Endodermal cell (in vitro differentiated cells): ENCODE data around the gene REC114. TPM values are rescaled to one million over a fixed set of nuclear protein-coding genes. Genes with fewer than 3 reads are reported as not detected.

Experiments
- DNase-seq: peaks from one replicate; pipeline ENCODE4 v3.0.0-alpha.2; 2017
- H3K27ac ChIP-seq: 2 replicates; pipeline ENCODE4 v1.5.1; 2013; ENCODE audit warnings: mild to moderate bottlenecking, low read depth, low read length, moderate library complexity
- H3K27me3 ChIP-seq: 2 replicates; pipeline ENCODE4 v1.6.1; 2013; ENCODE audit warnings: mild to moderate bottlenecking, low read length, moderate library complexity; ENCODE audit not compliant: insufficient read depth, control insufficient read depth, poor library complexity, severe bottlenecking
- H3K36me3 ChIP-seq: 2 replicates; pipeline ENCODE4 v1.7.0; 2013; ENCODE audit warnings: mild to moderate bottlenecking, low read length, moderate library complexity; ENCODE audit not compliant: control insufficient read depth, insufficient read depth
- H3K4me1 ChIP-seq: one replicate; pipeline ENCODE4 v1.7.0; 2013; ENCODE audit warnings: low read length; ENCODE audit not compliant: control insufficient read depth, insufficient read depth
- H3K4me3 ChIP-seq: 2 replicates; pipeline ENCODE4 v1.5.1; 2013; ENCODE audit warnings: mild to moderate bottlenecking, low read length, moderate library complexity
- H3K9ac ChIP-seq: 2 replicates; pipeline ENCODE4 v1.6.1; 2013; ENCODE audit warnings: mild to moderate bottlenecking, low read length, moderate library complexity; ENCODE audit not compliant: poor library complexity, severe bottlenecking; ENCODE audit errors: extremely low read depth
- H3K9me3 ChIP-seq: 2 replicates; pipeline ENCODE4 v1.6.1; 2013; ENCODE audit warnings: mild to moderate bottlenecking, low read length, moderate library complexity; ENCODE audit not compliant: control insufficient read depth
- H3K27ac Mint-ChIP-seq: 2 replicates; pipeline ENCODE4 v1.8.0; 2020; ENCODE audit warnings: mixed read lengths
- H3K27me3 Mint-ChIP-seq: 2 replicates; pipeline ENCODE4 v1.8.0; 2021; ENCODE audit warnings: mild to moderate bottlenecking, mixed read lengths; ENCODE audit not compliant: insufficient read depth
- H3K36me3 Mint-ChIP-seq: 2 replicates; pipeline ENCODE4 v1.8.0; 2020; ENCODE audit warnings: low read depth, mixed read lengths
- H3K4me1 Mint-ChIP-seq: 2 replicates; pipeline ENCODE4 v1.8.0; 2020; ENCODE audit warnings: mixed read lengths
- H3K4me3 Mint-ChIP-seq: 2 replicates; pipeline ENCODE4 v1.8.0; 2020; ENCODE audit warnings: mild to moderate bottlenecking, moderate library complexity, mixed read lengths
- H3K9me3 Mint-ChIP-seq: 2 replicates; pipeline ENCODE4 v1.8.0; 2020; ENCODE audit warnings: mild to moderate bottlenecking, mixed read lengths
- CTCF ChIP-seq: fragments of 200-600 bp; sonication (generic); conservative IDR thresholded peaks from 2 replicates; pipeline ENCODE4 v1.5.0; 2021; ENCODE audit warnings: antibody characterized with exemption, mild to moderate bottlenecking
- WGBS, 2 experiments: methylation state at CpG; one replicate each; pipeline versions ENCODE4 v1.1.5 to v1.1.7; 2013; ENCODE audit warnings: missing lambda C conversion rate in 2 of 2, mixed read lengths in 1 of 2; ENCODE audit not compliant: insufficient coverage in 1 of 2, insufficient read length in 1 of 2; 5-methylcytosine and 5-hydroxymethylcytosine counted together
- total RNA-seq, 2 donors: library from RNA; stranded (reverse); fragmentation: NEBNext Ultra II Directional in 1 of 2; extraction: Animal tissue kit (Norgen Biotek cat#: 25700) in 1 of 2; gene quantifications; 2 replicates in 1 of 2; 3 replicates in 1 of 2; pipeline ENCODE4 v1.2.1, GENCODE V29; 2021

REC114 gene
- total RNA-seq, 2 donors from 2014 or later: not detected

- Mint-ChIP-seq H3K4me3 (no peak overlapping the region), H3K36me3 (no peaks in the 10 kb centered on the region), H3K27me3 (no peaks in the 10 kb centered on the region), H3K27ac (no peak overlapping the region), H3K9me3 (peaks cover 5% of the 10 kb centered on the region), H3K4me1 (no peaks in the 10 kb centered on the region)
- Histone ChIP-seq H3K9ac (no peak overlapping the region), H3K9me3 (no peaks in the 10 kb centered on the region), H3K27ac (no peak overlapping the region), H3K27me3 (no peaks in the 10 kb centered on the region), H3K4me1 (no peaks in the 10 kb centered on the region), H3K4me3 (no peak overlapping the region), H3K36me3 (no peaks in the 10 kb centered on the region)
- 82 to 86% methylated on average over 3 of the region's 3 CpGs for WGBS, 2 experiments
- no peak for TF ChIP-seq CTCF
- no peak for DNase-seq
Observed at GRCh38 chr15:73530649-73531048, 87.7 kb downstream of the REC114 start.

GRCh38 chr15:73538123-73538522 lies 95.2 kb downstream of the REC114 start:
- Histone ChIP-seq H3K4me1 (no peaks in the 10 kb centered on the region), H3K9me3 (no peaks in the 10 kb centered on the region), H3K36me3 (no peaks in the 10 kb centered on the region), H3K4me3 (no peak overlapping the region), H3K27ac (no peak overlapping the region), H3K9ac (no peak overlapping the region), H3K27me3 (no peaks in the 10 kb centered on the region)
- H3K4me1 Mint-ChIP-seq: no peaks in the 10 kb centered on the region
- no peaks in the 10 kb centered on the region for H3K27me3 Mint-ChIP-seq
- H3K9me3 Mint-ChIP-seq: no peaks in the 10 kb centered on the region
- no peaks in the 10 kb centered on the region for H3K36me3 Mint-ChIP-seq
- DNase-seq: no peak
- no peak overlapping the region for H3K4me3 Mint-ChIP-seq
- no peak overlapping the region for H3K27ac Mint-ChIP-seq
- WGBS, 2 experiments: 95% methylated on average over 2 of the region's 2 CpGs; no CpG with 5 or more reads in 1 of the 2 experiments
- no peak for TF ChIP-seq CTCF

GRCh38 chr15:73538563-73539211 lies 95.7 kb downstream of the REC114 start:
- H3K36me3 ChIP-seq: no peaks in the 10 kb centered on the region
- no peaks in the 10 kb centered on the region for H3K9me3 Mint-ChIP-seq
- TF ChIP-seq CTCF: no peak
- no peak overlapping the region for H3K27ac ChIP-seq
- no peak for DNase-seq
- no peaks in the 10 kb centered on the region for H3K36me3 Mint-ChIP-seq
- H3K4me1 ChIP-seq: no peaks in the 10 kb centered on the region
- no peak overlapping the region for H3K9ac ChIP-seq
- no peaks in the 10 kb centered on the region for H3K9me3 ChIP-seq
- H3K27me3 Mint-ChIP-seq: no peaks in the 10 kb centered on the region
- WGBS, 2 experiments: 91 to 97% methylated on average over 10 of the region's 10 CpGs
- no peaks in the 10 kb centered on the region for H3K4me1 Mint-ChIP-seq
- no peaks in the 10 kb centered on the region for H3K27me3 ChIP-seq
- H3K27ac Mint-ChIP-seq: no peak overlapping the region
- no peak overlapping the region for H3K4me3 Mint-ChIP-seq
- H3K4me3 ChIP-seq: no peak overlapping the region
